EL (cell line): Measurements from ENCODE around the gene SIK3.
A peak's percentile ranks its signal among the peaks of the same experiment; 100 is the strongest.

Source experiments
- DNase-seq: peaks from one replicate; pipeline ENCODE4 v3.0.0-alpha.2; 2016

Gene SIK3

GRCh38 chr11:117107701-117108590 lies 9.7 kb upstream of the SIK3 start:
- peak; percentile 28 for DNase-seq

- DNase-seq = no peak
Observed at GRCh38 chr11:117100556-117100955, 2.3 kb upstream of the SIK3 start.

- DNase-seq = no peak
Observed at GRCh38 chr11:117099696-117100095, 1.5 kb upstream of the SIK3 start.

GRCh38 chr11:117097389-117098268 lies 599 bp downstream of the SIK3 start:
- DNase-seq = peak; percentile 34

GRCh38 chr11:117097014-117097388 lies 1.2 kb downstream of the SIK3 start:
- no peak for DNase-seq

- peak; percentile 61 for DNase-seq
Observed at GRCh38 chr11:117096201-117096991, 1.8 kb downstream of the SIK3 start.

- DNase-seq = peak; percentile 54
Observed at GRCh38 chr11:117095284-117096161, 2.7 kb downstream of the SIK3 start.

- peak; percentile 16 for DNase-seq
Observed at GRCh38 chr11:117094776-117095175, 3.5 kb downstream of the SIK3 start.

- DNase-seq = no peak
Observed at GRCh38 chr11:117092951-117093590, 5.2 kb downstream of the SIK3 start.

- DNase-seq = no peak
Observed at GRCh38 chr11:117091753-117092477, 6.3 kb downstream of the SIK3 start.

- no peak for DNase-seq
Observed at GRCh38 chr11:117090111-117090706, 8.0 kb downstream of the SIK3 start.

GRCh38 chr11:117089685-117090084 lies 8.5 kb downstream of the SIK3 start:
- no peak for DNase-seq

GRCh38 chr11:117087446-117087845 lies 10.8 kb downstream of the SIK3 start:
- DNase-seq = no peak

GRCh38 chr11:117084992-117085391 lies 13.2 kb downstream of the SIK3 start:
- DNase-seq = no peak

GRCh38 chr11:117083011-117083935 lies 15.0 kb downstream of the SIK3 start:
- DNase-seq = no peak

GRCh38 chr11:117081908-117082307 lies 16.3 kb downstream of the SIK3 start:
- no peak for DNase-seq

- no peak for DNase-seq
Observed at GRCh38 chr11:117080370-117080769, 17.9 kb downstream of the SIK3 start.

GRCh38 chr11:117076941-117077691 lies 21.1 kb downstream of the SIK3 start:
- DNase-seq = no peak
